GM21529 (cell line): ENCODE results near the gene EFNB2.

ENCODE experiments used
- ATAC-seq: cut with Tn5 transposase; IDR thresholded peaks from one replicate; pipeline ENCODE4 v1.9.1; 2021; ENCODE audit not compliant: unreplicated experiment

EFNB2 gene, protein sequence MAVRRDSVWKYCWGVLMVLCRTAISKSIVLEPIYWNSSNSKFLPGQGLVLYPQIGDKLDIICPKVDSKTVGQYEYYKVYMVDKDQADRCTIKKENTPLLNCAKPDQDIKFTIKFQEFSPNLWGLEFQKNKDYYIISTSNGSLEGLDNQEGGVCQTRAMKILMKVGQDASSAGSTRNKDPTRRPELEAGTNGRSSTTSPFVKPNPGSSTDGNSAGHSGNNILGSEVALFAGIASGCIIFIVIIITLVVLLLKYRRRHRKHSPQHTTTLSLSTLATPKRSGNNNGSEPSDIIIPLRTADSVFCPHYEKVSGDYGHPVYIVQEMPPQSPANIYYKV

DNA sequence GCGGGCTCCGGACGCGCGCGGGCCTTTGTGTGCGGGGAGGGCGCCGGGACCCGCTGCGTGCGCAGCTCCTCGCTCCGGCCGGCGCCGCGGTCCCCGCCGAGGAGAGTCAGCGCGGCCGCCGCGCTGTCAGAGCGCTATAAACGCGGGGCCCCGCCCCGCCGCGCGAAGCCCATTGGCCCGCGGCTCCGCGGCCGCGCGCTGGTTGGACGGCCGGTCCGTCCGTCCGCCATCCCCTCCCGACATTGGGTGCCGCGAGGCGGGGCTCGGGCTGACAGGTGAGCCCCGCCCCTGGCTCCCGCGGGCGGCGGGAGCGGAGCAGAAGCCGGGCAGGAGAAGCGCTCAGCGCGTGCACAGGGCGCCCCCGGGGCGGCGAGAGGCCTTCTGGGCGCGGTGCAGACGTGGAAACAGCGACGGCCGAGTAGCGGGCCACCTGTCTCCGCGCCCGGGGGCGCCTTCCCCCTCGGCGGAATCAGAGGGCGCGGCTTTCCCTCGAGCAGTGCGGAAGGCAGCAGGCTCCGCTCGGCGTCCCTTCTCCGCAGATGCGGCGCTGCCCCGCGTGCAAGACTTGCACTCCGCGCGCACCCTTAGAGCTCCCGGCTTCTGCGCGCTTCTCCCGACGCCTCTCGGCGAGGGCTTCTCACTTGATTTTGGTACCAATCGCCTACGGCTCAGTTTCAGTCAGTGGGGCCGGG, at the start of gene EFNB2:
Gene EFNB2, minus strand, starts transcription at position 111 of the 692 bp plus-strand sequence. CDS start 698 bp downstream, outside the sequence.
- ATAC-seq = peak; percentile 94

DNA sequence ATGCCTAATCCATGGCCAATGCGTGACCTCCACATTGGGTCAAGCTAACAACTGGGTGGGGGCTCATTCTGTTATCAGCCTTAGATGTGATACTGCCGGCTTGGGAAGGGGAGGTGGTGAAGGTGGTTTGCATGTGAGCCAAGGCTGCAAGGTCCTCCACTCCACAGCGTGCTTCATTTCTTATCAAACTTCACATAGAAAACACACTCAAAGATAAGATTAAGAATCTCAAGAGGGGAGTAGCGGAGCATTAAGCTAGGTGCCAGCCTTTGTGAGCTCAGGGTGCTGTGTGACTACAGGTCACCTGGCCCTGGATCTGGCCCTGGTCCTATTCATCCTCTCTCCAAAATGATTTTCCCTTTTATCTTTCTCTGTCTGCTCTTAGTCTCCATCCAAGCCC, 45.8 kb upstream of the EFNB2 start:
- no peak for ATAC-seq

DNA sequence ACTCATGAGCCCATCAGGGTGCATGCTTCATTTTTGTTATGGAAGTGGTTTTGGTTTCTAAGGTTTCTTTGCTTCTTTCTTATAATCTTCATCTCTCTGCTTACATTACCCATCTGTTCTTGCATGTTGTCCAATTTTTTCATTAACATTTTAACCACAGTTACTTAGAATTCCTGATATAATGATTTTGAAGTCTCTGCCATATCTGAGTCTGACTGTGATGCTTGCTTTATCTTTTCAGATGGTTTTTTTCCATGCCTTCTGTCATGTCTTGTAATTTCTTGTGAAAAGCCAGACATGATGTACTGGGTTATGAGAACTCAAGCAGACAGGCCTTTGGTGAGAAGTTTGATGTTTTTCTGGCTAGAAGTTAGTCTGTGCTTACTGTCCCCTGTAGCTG, 40.4 kb upstream of the EFNB2 start:
- ATAC-seq = no peak

DNA sequence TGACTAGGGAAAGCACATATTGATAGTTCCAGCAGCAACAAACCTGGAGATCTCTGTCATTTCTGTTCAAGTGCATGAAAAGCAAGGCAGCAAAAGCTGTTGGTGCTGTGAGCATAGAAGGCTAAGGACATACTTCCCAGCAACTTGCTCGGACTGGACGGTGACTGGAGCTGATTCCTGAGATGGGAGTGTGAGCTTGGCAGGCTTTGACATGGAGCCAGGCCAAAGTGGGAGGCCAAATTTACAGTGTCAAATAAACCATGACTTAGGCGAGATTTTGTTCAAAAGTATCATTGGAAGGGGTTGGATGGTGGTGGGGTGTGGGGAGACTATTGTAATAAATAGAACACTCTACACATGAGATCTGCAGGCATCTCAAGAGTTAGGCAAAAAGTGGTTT, 38.4 kb upstream of the EFNB2 start:
- ATAC-seq = no peak

DNA sequence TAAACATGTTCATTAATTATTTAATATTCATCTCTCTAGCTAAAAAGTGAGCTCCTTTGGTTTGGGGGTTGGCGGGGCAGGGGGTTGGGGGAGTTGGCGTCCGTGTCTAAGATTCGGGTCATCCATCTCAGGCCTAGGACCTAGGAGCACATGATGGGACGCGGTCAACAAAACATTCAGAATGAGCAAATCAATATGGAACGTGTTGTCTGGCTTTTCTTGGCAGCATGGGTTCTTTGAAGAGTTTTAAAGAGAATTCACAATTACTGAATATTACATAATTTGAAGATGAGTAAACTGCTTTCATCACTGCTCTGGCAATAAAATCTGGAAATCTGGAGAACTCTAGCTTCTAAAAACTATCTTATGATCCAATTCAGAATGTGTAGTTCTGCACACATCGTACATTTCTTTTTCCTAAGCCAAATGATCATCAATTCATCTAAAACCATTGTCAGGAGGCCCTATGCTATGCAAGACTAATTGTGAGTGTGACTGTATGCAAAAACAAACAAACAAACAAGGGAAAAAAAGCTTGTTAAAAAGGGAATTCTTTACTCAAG, 37.9 kb upstream of the EFNB2 start:
- no peak for ATAC-seq

DNA sequence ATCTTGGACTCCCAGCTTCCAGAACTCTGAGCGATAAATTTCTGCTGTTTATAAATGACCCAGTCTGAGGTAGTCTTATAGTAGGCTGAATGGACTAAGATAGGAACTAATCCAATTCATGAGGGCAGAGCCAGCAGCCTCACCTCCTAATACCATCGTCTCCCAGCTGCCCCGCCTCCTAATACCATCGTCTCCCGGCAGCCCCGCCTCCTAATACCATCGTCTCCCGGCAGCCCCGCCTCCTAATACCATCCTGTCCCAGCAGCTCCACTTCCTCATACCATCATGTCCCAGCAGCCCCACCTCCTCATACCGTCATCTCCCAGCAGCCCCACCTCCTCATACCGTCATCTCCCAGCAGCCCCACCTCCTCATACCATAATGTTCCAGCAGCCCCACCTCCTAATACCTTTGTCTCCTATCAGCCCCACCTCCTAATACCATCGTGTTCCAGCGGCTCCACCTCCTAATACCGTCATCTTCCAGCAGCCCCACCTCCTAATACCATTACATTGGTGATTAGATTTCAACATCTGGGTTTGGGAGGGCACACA, 34.9 kb upstream of the EFNB2 start:
- ATAC-seq = no peak

DNA sequence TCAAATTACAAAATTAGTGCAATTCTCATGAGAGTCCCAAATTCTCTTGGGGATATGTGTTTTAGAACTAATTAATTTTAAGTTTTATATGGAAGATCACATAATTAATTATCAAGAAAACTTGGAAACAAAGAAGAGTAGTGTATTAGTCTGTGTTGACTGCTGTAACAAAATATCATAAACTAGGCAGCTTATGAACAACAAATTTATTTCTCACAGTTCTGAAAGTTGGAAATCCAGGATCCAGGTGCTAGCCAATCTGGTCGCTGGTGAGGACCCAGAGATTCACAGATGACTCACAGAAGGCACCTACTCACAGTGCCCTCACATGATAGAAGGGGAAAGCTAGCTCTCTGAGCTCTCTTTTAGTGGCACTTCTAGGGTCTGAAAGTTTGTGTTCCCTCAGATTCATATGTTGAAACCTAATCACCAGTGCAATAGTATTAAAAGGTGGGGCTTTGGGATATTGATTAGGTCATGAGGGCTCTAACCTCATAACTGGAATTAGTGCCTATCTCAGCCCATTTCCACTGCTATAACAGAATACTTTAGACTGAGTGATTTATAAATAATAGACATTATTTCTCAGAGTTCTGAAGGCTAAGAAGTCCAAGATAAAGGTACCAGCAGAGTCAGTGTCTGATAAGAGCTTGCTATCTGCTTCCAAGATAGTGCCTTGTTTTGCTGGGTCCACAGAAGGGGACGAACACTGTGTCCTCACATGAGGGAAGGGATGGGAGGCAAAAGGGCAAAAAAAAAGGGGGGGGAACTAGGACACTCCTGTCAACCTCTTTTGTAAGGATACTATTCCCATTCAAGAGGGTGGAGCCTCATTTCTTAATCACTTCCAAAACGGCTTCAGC, 34.0 kb upstream of the EFNB2 start:
- ATAC-seq = no peak

DNA sequence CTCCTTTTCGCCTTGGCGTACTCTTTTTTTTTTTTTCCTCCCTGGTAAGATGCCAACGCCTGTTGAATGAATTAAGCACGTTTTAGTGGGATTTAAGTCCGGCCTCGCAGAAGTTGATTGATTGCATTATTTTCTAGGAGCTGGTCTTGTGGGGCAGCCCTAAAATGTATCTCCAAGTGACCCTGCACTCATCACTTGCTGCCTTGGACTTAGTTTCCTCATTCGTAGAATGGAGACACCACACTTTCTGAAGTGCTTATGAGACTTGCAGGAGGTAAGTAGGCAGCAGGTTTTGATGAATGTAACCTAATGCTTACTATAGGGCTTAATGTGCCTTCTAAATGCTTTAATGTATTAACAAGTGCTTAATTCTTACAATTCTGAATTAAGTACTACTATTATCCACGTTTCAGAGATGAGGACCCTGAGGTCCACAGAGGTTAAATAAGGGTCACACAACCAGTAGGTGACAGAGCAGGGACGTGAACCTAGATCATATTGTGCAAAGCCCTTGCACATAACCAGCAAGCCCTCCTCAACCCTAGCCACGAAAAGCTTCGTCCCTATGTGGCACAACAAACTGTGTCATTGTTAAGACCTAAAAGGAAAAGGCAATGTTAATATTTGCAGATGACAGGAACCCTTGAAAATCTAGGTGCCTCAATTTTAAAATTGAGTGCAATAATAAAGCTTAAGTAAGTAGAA, 33.0 kb upstream of the EFNB2 start:
- peak; percentile 40 for ATAC-seq

DNA sequence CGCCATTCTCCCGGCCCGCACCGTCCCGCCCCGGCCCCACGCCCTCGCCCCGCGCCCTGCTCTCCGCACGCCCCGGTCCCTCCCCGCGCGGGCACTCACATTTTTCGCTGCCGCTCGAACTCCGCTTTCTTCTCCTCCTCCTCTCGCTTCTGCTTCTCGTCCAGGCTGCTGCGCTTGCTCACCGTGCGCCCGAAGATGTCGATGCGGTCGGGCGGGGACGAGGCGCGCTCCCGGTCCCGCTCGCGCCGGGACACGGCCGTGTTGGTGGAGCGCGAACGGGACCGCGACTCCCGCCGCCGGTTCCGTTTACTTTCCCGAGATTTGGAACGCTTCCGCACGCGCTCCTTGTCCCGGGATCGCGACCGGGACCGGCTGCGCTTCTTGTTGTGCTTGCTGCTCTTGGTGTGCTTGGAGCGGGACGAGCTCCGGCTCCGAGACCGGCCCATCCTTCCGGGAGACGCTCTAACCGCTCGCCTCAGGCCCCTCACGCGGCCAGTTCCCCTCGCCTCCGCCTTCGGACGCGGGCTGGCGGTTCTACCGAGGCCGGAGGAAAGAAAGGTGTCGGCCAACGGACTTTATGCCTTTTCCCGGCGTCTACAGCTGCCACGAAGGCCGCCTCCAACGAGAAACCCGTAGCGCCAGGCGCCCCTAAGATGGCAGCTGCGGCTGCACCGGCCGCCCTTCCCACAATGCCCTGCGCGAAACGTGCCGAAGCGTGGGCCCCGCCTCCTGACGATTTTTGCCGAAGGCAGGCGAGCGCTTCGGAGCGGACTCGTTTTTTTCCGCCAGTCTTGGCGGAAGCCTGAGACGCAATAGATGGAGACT, 32.2 kb upstream of the EFNB2 start, which contains the start of gene ARGLU1:
Gene ARGLU1, minus strand, starts transcription at position 664 of the 825 bp plus-strand sequence. Its CDS starts 218 bp downstream, at position 446.
- peak; percentile 67 for ATAC-seq

DNA sequence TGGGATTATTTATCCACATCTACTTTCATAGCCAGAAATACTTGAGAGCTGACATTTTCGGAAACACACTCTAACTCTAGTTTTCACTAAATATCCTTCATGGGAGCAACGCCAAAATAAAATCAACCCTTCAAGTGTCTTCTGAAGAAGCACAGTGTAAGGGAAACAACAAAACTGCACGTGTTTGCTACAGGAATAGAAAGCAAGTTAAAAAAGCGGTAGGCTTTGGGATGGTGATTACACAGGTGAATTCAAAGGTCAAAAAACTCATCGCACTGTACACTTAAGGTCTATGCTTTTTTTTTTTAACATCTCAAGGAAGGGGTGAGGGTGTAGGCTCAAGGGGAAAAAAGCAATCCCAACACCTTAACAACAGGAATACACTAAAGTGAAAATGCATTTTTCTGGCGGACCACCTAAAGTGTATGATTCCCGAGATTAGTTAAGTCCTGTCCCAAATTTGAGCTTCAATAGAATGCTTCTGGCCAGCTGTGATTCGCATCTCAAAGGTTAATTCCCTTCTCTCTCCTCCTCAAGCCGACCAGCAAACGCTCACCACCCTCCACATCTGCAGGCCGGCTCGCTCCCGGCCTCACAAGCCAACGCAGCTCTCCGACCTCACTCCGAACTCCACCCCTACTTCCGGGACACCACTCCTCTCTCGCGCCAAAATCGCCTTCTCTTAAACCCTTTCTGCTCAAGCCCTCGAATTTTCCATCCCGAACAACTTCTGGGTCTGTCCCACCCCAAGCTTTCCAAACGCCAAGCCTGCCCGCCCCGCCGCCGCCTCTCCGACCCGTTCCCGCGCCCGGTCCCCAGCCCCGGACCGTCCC, 31.4 kb upstream of the EFNB2 start:
- peak; percentile 42 for ATAC-seq

DNA sequence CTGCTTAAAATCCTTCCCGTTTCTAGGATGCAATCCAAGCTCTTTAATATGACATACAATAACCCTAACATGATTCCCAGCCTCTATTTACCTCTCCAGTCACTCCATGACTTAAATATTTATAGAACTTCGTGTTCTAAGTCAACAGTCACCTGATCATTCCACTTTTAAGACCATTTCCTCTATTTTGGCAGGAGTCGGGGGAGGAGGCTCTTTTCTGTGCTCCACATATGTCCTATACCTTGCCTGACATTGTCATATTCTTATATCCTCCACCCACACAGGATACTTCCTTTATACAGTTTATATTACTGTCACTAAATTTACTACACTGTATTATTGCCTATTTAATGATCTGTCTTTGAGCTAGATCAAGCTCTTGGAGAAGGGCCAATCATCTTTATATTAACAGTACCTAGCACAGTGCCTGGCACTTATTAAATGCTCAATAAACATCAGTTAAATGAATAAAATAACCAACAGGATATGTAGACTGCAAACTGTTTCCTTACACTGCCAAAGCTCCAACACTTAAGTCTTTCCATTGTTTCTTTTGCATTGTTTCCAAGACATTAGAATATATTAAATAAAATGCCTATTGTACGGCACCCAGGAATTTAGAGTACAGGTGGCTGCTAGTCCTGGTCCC, 29.8 kb upstream of the EFNB2 start:
- ATAC-seq = no peak

DNA sequence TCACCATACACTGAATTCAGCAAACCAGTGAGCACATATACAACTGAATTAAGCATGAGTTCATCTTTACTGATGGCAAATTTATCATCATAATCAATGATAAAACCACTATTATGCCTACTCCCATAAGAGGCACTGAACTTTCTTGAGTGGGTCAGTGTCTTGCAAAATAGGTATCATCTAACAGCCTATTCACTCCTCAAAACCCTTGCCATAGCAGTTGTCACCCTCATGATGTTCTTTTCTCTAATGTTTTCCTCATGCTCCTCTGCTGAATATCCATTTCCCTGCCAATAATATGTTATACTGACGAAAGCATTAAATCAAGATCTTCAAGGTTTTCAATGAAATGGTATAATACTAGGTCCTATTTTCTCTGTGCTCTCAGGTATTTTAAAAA, 26.8 kb upstream of the EFNB2 start:
- ATAC-seq = peak; percentile 0

DNA sequence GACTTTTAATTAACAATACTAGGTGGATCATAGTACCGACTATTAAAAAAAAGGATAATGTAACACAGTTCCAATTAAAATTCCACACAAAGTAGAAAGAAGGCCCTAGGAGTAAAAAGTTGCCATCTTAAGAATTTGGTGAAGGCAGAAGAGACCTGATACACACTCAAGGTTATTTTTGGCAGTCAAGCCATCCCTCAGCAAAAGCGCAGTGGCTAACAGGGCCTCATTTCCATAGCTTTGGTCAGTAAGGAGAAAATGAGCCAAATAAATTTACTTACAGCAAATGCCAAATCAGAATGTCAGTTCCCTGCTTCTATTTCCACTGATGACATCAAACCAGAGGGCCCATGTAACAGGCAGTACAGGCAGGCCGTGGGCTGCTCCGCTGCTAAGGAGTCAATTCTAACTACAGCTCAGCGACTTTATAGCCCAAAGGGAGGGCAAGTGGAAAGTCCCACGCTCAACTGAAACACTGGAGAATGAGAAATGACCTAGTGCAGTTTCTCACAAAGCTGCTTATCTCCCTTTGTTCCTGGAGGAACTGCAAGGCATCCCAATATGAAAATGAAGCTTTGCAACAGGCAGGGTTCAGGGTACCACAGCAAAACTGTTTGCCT, 26.2 kb upstream of the EFNB2 start:
- peak; percentile 79 for ATAC-seq

DNA sequence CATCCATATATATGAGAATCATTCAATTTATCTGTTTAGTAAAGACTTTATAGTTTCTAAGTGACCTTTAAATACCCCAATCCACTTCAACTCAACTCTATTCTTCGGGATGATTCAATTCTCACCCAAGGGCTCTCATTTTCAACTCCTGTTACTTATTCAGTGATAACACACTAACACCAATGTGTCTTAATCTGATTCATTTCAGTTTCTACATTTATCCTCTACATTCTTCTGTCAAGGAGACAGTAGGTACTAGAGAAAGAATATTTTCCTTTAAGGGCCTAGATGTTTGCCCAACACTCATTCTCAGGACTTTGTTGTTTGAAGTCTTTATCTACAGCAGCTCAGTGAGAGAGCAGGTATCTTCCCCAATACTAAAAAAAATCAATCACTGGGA, 25.4 kb upstream of the EFNB2 start:
- peak; percentile 31 for ATAC-seq

DNA sequence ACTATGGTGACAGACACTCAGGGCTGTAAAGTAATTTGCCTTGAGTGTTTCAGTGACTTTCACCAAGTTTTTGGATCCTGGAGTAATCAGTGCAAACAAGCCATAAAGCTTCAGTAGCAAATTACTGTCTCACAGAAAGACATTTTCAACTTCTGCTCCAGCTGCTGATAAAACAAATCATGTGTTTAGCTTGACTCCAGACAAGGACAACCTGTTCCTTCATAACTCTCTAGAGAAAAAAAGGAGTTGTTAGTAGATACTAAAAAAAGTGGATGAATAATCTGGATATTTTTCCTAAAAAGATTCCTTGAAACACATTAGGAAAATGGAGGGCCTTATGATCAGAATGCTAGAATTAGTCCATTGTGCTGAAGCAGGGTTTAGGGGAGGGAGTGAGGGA, 23.1 kb upstream of the EFNB2 start:
- ATAC-seq = no peak

DNA sequence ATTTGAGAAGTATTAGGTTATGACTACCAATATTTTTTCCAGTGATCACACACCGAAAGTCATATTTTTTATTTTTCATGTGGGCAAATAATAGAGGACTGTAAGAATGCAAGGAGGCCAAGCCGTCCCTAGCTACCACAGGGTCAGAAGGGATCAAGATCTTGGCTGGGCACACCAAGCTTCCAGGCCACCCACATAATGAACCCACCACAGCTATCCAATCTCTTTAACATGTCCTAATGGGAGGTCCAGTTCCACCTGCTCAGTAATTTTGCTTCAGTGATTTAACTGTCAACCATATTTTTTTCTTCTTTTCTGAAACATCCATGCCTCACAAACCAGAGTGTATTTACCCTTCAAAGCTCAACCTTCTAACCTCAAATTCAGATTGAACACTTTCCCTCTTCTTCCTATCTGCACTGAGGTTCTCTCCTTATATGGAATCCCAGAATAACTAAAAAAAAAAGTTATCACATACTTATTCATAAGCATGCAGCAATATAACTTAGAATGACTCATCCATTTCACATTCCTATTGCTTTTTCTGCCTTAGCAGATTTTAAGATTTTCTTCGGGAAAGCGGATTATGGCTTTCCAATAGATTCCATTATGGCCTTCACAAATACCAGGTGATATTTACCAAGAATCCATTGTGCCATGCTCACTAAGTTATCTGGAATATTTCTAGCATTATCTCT, 20.3 kb upstream of the EFNB2 start:
- no peak for ATAC-seq

DNA sequence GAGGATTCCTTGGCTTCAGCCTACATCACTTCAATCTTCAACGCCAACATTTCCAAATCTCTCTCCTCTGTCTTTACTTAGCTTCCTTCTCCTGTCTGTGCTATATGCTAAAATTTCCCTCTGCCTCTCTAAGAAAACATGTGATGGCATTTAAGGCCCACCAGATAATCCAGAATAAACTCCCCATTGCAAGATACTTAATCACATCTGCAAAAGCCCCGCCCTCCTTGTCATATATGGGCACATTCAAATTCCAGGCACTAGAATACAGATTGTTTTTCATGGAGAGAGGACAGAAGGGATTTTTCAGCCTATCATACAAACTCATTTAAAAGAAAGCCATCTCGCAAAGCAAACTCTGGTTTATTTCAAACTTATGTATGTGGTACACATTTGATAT, 16.3 kb upstream of the EFNB2 start:
- ATAC-seq = no peak
